ENCODE measurements around the gene HSPH1. TPM values are rescaled to one million over a fixed set of nuclear protein-coding genes. Genes with fewer than 3 reads are reported as not detected.
A peak's percentile ranks its signal among the peaks of the same experiment; 100 is the strongest.

HSPH1 gene
- total and polyA plus RNA-seq, 2 of the 13 experiments (the other 11 are each of a cell fraction or from before 2014, with no cell fraction given) = 13.0 to 62.9 TPM

GRCh38 chr13:31199849-31200636 lies 38.3 kb upstream of the HSPH1 start, which contains the start of gene B3GLCT (continued):
- TF ChIP-seq POGZ (CRISPR knock-in tag; IDR thresholded peaks at IDR 0.05) (no peak), U2AF1 (optimal IDR thresholded peaks at IDR 0.05; ENCODE audit: low read depth, low read length) (no peak), IRX3 (CRISPR knock-in tag; IDR thresholded peaks at IDR 0.05; ENCODE audit: borderline replicate concordance, low read depth) (no peak), KMT2B (CRISPR knock-in tag; IDR thresholded peaks at IDR 0.05) (no peak), GABPB1 (CRISPR knock-in tag; IDR thresholded peaks at IDR 0.05) (peak; percentile 39), ZNF33A (CRISPR knock-in tag; IDR thresholded peaks at IDR 0.05; ENCODE audit: borderline replicate concordance) (no peak), MBNL3 (CRISPR knock-in tag; conservative IDR thresholded peaks at IDR 0.05) (no peak), ZNF556 (CRISPR knock-in tag; IDR thresholded peaks at IDR 0.05; ENCODE audit: borderline replicate concordance) (no peak), ZNF891 (CRISPR knock-in tag; IDR thresholded peaks at IDR 0.05) (no peak), RERE (CRISPR knock-in tag; IDR thresholded peaks at IDR 0.05; ENCODE audit: low read depth) (no peak), ZNF780A (CRISPR knock-in tag; IDR thresholded peaks at IDR 0.05) (no peak), ZGPAT (CRISPR knock-in tag; IDR thresholded peaks at IDR 0.05) (no peak; the same call in 1 of the 2 replicates), TEAD3 (CRISPR knock-in tag; optimal IDR thresholded peaks at IDR 0.05; ENCODE audit: borderline replicate concordance) (no peak), PHF8 (CRISPR knock-in tag; IDR thresholded peaks at IDR 0.05) (peak; percentile 30; the same call in 1 of the 2 replicates), MXD3 (CRISPR knock-in tag; IDR thresholded peaks at IDR 0.05) (peak; percentile 60; the same call in 1 of the 2 replicates), XBP1 (CRISPR knock-in tag; IDR thresholded peaks at IDR 0.05) (no peak), HHEX (CRISPR knock-in tag; IDR thresholded peaks at IDR 0.05) (no peak), CTCF (CRISPR knock-in tag; IDR thresholded peaks at IDR 0.05) (peak; percentile 83), ZFP62 (CRISPR knock-in tag; IDR thresholded peaks at IDR 0.05) (no peak), ZNF605 (CRISPR knock-in tag; IDR thresholded peaks at IDR 0.05) (no peak), ZNF629 (CRISPR knock-in tag; conservative IDR thresholded peaks at IDR 0.05) (no peak)

All from HepG2 (cell line).